HG03558 (cell line): Measurements from ENCODE around the gene BRD7.

Experiments
- ATAC-seq: cut with Tn5 transposase; IDR thresholded peaks from one replicate; pipeline ENCODE4 v1.9.1; 2021; ENCODE audit warnings: moderate number of reproducible peaks; ENCODE audit not compliant: unreplicated experiment; ENCODE audit errors: extremely low read depth

Gene BRD7

DNA sequence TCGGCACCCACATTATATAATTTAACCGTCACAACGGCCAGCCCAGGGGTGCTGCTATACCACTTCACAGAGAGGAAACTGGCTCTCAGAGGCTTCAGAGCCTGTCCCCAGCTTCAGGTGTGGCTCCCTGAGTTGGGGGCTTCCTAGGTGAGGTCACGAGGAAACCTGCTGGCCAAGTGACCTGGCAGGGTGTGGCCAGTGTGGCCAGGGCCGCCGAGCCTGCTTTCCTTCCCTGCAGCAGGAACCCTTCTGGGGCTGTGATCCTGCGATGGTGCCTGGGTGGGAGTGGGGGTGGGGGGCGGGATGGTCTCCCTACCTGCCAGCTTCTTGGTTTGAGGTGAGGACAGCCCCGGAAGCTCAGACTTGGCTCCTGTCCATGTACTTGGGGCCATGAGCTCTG, 62.5 kb downstream of the BRD7 start:
- no peak for ATAC-seq

DNA sequence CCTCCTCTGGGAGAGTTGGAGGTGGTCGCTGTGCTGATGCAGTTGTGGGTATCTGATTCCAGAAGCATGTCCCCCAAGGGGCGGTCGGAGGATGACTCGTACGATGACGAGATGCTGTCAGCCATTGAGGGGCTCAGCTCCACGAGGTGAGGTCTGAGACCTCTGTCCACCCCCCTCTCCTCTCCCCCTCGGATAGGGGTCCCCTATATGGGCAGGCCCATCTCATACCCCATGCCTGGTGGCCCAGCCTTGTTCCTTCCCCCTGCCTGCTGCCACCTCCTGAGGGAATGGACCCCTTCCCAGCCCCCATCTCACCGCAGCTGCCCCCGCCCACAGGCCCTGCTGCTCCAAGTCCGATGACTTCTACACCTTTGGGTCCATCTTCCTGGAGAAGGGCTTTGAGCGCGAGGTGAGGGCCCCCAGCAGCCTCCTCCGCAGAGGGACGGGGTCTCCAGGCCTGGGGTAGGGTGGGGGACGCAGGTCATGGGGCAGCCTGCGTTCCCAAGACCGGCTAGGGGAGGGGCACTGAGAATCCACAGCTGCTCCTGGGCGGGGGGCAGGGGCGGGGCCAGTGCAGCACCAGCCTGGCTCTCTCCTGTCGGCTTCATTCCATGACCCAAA, 63.2 kb downstream of the BRD7 start:
- ATAC-seq: no peak

DNA sequence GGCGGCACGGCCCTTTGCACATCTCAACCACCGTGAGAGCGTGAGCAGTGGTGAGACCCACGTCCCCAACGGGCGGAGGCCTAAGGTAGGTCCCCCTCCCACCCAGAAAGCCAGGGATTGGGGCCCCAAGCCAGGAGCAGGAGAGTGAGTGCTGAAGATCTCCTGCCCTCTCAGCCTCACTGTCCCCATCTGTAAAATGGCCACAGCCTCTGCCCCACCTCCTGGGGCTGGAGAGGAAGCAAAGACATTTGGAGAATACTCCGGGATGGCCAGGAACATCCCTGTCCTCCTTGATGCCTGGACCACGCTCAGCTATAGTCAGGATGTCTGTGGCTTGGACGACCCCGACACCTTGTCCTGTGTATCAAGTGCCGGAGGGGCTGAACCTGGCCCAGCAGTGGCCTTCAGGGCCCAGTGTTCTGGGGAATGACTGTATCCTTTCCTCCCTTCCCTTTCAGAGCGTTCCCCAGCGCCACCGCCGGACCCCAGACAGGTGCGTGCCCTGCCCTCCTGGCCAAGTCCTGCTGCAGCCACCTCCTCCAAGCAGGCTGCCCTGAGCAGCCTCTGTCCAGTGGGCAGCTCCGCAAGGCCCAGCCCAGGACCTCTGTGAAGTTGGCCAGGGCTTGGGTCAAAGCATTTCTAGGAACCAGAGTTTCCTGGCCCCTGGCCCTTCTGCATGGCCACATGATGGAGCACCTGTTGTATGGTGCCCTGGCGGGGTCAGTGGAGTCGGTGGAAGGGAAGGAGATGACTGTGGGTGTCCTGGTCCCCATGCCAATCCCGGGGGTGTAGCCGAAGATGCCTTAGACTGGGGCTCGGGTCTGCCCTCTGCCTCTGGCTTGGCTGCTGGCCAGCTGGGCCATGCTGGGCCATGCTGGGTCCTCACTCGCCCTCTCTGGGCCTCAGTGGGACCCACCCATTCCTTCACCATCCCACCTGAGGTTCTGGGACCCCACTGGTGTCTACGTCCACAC, 64.0 kb downstream of the BRD7 start:
- no peak for ATAC-seq

DNA sequence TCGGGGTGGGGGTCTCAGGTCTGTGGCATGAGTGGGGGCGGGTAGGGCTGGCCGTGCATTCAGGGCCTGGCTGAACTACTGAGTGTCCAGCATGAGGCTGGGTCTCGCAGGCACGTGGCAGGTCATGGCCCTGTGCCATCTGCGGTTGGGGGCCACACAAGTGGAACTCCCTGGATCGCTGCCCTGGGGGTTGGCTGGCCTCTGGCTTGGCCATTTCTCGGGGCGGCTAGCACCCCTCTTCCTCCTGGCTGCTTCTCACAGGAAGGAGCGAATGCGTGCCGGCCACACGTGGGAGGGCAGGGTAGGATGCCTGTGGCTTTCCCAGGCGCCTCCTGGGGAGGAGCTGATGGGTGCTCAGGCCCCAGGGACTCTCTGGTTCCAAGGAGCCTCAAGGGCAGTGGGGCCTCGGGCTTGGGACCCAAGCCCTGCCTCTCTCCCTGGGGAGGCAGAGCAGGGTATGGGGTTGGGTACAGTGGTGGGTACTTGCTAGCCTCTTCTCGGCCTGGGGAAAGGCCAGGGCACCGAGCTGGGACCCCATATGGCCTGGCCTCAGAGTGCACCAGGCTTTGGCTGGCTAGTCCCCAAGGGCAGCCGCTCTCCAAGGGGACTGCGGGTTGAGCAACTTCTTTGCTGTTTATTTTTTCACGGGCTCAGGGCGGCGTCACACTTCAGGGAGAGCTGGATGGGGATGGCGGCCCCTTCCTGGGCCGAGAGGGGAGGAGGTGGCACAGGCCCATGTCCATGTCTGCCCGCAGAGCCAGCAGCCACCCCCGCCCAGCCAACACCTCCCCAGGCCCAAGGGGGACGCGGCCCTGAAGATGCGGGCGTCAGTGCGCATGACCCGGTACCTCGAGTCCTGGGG, 65.0 kb downstream of the BRD7 start:
- ATAC-seq: no peak

DNA sequence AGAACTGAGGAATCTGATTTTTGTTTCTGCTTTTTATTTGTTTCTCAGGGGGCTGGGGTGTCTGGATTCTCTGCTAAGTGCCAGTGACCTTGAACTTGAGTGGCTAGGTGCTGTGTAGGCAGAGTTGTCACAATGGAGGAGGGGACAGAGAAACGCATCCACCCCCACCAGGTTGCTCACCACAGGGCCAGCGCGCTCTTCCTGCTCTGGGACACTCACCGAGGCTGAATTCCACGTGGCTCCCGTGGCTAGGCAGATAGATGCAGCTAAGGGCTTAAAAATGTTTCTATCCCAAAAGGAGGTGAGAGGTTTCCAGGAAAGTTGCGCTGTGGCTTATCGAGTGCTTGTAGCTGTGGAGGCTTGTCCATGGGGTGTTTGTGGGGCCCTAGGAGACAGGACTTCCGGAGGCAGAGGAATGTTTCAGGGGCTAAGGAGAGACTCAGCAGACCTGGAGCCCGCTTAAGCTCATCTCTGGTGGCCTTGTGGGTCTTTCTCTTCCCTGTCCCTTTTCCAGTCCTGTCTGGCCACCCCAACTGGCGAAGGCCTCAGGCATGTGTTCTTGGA, 65.7 kb downstream of the BRD7 start:
- ATAC-seq: no peak

DNA sequence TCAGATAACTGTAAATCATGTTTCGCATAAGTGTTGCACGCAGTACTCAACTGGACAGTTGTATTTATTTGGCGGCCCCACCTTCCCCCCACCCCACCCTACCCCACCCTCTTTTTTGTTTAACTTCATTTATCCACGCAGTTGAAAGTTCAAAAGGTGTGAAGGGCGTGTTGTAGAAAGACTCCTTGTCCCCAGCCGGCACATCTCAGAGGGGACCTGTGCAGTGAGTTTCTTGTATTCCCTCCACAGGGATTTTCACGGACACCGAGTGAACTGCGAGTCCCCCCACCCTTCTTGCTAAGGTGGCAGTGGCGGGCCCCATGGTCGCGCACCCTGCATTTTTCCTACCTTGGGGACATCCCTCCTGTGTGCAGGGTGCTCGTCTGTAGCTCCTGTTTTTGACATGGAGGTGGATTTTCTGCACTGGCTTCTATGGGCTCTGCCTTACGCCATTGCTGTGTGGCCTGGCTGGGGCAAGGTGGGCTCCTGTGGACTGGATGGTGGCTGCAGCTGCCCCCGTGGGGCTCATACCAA, 66.2 kb downstream of the BRD7 start:
- ATAC-seq: no peak

DNA sequence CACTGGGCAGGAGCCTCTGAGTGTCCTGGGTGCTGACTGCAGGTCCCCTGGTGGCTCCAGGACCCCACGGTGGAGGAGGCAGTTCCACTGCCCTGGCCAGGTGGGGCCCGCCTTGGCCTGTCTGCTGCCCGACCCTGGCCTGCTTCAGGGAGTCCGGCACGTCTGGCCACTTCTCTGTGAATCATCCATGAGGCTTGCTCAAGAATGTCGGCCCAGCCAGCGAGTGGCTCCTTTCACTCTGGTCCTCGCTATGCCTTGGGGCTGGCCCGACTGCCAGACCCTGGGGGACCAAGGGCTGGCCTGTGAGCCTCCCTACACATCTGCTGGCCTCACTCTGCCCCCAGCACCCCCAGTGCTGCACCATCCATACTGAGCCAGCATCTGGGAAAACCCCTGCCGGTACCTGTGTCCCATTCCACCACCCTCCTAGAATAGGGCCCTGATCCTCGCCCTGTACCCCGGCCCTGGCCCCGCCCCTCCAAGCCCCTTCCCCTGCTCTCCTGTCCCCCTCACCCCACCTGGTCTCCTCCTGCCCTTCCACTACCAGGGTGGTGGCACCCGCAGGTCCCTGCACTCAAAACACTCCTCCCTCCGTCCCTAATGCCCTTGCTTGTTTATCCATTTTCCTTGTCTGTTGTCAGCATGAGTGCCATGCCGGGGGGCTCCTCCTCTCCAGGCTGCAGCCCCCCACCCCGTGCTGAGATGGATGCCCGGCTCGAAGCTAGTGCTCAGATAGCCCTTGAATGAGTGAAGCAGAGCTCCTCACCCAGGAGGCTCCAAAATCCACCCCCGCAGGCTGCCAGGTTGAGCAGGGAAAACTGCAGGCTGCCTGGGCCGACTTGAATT, 66.9 kb downstream of the BRD7 start:
- ATAC-seq: no peak

DNA sequence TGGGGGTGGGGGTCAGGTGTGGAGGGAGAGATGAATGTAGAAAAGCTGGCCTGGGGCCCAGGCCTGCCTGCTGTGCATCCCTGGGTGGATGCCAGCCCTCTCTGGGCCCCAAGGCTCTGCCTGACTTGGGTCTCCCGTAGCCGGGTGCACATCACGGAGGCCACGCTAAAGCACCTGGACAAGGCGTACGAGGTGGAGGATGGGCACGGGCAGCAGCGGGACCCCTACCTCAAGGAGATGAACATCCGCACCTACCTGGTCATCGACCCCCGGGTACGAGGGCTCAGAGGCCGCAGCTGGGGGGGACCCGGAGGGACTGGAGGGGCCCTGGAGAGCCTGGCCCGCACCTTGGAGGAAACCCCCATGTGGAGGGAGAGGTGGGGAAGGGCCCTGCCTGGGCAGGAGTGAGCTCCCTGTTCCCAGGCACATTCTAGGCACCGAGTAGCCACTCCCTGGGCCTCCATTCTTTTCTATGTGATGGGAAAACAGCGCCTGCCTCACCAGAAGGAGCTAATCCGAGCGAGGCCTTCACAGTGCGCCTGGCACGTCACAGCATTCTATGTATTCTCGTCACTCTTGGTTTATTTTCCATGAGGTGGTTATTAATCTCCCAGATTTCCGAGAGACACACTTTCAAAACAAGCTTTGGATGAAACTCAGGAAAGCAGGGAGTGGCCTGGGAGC, 67.7 kb downstream of the BRD7 start:
- no peak for ATAC-seq

DNA sequence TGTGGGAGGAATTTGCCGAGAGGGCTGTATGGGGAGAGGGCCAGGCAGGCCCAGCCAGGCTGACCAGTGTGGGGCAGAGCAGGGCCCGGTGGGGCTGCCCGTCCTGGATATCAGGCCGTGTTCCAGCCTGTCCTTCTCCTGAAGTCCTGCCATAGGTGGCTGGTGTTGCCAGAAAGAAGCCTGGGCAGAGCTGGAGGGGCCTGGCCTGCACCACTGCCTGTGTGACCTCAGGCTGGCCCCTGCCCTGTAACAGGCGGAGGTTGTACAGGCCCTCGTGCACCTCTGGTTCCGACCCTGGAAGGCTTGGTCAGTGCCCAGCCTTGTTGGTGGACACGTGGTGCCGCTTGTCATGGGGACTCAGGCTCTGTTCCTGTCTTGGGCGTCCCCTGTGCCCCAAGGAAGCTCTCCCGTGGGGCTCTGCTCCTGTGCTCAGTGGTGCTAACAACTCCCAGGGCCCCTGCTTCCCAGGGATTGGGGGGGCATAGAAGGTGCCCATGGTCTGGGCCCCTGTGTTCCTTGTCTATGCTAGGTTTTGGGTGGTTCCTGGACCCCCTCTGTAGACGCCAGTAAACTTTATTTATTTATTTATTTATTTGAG, 69.2 kb downstream of the BRD7 start:
- no peak for ATAC-seq

DNA sequence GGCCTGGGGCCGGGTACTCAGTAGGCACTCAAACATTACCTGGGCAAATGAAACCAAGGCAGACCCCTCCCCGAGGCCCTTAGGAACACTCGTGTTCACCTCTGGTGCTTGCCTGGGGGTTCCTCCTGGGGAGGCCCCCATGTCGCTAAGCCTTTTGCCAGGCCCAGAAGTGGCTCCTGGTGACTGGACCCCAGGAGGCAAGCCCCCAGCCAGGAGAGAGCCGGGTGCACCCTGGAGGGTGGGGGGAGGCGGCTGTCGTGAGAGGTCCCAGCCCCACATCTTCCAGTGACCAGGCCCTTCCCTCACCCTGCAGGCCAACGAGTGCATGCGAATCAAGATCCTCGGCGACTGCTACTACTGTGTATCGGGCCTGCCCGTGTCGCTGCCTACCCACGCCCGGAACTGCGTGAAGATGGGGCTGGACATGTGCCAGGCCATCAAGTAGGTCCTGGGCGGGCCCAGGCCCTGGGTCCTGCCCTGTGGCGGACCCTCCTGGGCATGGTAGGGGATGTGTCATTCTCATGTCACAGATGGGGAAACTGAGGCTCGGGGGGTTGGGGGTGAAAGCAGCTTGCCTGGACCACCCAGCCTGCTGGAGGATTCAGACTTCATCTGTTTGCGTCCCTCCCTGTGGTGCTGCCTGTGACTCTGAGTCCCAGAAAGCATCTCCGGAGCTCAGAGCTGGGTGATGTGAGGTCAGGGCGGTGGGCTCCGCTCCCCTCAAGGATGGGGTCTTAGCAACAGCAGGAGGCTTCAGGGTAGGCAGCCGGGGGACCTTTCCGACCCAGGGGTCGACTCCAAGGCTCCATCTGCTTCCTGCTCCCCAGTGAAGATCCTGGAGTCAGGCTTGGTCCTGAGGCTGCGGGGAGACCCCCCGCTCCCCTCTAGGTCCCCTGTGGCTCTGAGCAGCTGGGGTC, 69.9 kb downstream of the BRD7 start:
- ATAC-seq: no peak

DNA sequence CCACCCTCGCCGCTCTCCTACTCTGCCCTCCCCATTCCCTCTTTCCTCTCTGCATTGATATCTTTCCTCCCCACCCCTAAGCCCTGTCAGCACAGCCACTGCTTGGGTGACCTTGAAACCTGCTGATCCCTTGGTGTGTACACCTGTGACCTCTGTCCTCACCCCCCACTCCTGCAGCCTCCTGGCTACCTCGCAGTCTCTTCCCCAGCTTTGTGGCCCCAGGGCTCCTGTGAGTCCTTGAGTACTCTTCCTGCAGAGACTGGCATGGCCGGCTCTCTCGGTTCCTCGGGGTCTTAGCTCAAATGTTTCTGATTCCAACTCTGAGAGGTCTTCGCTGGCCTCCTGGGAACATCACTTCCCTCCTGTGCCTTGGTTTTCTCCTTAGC, 70.7 kb downstream of the BRD7 start:
- no peak for ATAC-seq

DNA sequence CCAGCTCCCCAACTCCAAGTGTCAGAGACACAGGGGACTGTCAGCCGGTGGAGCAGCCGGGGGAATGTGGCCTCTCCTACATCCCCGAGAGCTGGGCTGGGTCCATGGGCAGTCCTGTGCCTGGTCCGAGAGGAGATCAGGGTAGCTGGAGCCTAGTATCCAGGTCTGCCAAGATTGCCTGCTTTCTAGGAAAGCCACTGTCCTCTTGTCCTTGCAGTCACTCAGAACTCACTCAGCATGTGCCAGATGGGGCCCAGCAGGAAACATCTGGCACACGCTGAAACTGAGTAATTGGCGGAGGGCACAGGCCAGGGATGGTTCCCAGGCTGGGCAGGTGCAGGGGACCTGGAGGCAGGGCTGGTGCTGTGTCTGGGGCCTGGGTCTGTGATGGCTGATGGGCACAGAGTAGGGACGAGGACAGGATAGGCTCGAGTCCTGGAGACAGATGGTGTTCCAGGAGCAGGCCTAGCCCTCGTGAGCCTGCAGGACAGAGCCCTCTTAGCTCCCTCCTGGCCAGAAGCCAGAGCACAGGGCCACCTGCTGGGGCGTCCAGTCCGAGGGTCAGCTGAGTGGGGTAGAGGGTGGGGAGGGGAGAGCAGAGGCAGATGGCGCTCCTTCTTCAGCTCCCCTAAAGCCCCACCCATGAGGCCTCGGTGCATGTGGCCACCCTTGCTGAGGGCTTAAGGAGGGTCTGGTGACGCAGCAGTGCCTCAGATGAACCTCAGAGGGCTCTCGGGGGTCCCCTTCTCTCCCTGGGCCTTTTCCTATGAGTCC, 71.3 kb downstream of the BRD7 start:
- ATAC-seq: no peak

DNA sequence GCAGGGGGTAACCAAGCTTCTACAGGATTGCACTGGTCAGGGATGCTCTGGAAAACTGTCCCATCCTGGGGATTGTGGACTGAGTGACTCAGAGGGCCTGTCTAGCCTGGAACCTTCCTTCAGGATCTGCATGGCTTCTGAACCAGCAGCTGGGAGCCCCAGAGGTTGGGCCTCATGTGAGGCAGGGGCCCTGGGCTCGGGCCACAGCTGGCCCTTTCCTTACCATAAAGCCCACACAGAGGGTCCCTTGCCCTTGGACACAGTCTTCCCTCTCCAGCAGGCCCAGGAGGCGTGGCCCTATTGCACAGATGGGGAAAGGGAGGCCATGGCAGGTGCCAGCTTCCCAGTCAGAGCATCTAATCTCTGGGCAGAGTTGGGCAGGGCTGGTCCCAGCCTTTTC, 72.0 kb downstream of the BRD7 start:
- ATAC-seq: no peak

DNA sequence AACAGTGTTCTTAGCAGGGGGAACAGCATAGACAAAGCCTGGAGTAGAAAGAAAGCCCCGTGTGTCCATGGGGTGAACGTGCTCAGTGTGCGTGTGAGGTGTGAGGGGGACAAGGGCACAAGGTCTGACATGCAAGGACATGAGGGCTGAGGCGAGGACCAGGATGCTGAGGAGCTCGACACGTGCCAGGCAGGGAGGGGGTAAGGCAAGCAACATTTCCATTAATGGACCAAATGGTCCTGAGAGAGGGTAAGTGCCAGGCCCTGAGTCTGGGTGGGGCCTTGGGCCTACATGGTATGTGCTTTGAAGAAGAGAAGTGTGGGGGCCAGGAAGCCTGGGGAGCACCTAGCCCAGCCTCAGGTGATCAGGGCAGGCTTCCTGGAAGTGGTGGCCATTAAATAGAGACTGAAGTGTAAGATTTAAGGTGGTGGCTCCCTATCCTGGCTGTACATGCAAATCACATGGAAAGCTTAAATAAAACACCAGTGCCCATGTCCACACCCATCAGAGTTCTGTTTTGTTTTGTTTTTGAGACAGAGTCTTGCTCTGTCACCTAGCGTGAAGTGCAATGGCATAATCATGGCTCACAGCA, 73.2 kb downstream of the BRD7 start:
- ATAC-seq: no peak

DNA sequence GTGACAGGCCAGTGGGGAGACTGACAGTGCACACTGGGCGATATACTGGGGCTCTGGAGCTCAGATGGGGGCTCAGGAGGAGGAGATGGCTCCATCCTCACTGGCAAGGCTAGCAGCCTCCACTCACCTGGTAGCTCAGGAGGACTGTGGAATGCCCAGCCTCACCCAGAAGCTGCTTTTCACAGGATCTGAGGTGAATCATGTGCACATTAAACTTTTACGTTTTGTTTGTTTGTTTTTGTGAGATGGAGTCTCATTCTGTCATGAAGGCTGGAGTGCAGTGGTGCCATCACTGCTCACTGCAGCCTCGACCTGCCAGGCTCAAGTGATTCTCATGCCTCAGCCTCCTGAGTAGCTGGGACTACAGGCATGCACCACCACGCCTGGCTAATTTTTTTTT, 73.8 kb downstream of the BRD7 start:
- no peak for ATAC-seq
